ENCODE data around the gene CABYR.
"Not testable (repeated sequence)": the region's sequence is repeated elsewhere in the genome, so short reads cannot be mapped to it uniquely, and the experiment has no call there.

Gene CABYR

GRCh38 chr18:24128700-24129099, 10.2 kb upstream of the CABYR start:
- no peak for DNase-seq (ENCODE audit: low spot score)

- DNase-seq (ENCODE audit: low spot score): no peak
Measured at GRCh38 chr18:24130494-24130893, 8.4 kb upstream of the CABYR start.

DNA sequence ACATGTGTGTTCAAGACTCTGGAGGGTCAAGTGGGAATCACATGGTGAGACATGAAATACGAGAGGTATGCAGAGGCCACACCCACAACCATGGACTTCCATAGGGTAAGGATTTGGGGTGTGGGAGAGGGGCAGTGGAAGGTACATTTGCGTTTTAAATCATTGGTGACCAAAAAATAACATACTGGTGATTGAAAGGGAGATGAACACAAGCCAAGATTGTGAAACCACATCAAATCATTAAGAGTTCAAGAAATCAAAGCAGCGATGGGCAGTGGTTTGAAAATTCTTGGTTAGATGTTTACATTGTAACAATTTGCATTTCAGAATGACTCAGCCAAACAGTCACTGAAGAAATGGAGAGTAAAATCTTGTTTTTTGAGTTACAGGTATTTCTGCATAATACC, 1.9 kb upstream of the CABYR start:
- peak; percentile 25 for DNase-seq (ENCODE audit: low spot score)

DNA sequence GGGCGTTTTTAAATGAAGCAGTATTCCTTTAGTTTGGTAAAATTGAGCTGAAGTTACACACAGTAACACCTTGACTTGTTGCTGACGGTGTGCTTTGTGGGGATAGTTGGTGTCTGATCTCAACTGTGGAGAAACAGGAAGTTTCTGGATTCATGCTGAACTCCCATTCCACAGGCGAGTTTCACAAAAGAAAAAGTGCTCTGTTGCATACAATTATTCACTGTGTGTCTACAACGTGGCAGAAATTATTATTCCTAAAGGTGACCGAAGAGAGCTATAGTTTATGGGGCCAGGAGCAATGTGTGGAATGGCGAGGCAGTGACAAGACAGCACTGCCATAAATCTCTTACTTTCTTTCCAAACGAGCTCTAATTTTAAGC, 463 bp upstream of the CABYR start:
- DNase-seq (ENCODE audit: low spot score): no peak

GRCh38 chr18:24140697-24141096, 1.8 kb downstream of the CABYR start:
- DNase-seq (ENCODE audit: low spot score): no peak

DNA sequence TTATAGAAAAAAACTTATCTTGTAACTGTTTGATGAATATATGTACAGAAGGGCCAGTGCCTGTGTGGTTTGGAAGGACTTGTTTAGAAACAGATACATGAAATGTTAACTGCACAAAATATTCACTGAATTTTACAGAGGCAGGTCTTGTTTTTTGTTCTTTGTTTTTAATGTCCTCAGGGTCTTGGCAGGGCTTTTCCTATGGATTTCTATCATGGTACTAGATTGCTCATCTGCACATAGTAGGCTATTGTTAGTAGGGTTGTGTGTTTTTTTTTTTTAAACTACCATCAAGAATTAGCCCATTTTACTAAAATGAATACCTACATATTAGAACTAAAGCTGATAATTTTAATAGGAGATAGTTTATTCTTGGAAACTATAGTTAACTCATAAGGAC, 3.5 kb downstream of the CABYR start:
- DNase-seq (ENCODE audit: low spot score): no peak

DNA sequence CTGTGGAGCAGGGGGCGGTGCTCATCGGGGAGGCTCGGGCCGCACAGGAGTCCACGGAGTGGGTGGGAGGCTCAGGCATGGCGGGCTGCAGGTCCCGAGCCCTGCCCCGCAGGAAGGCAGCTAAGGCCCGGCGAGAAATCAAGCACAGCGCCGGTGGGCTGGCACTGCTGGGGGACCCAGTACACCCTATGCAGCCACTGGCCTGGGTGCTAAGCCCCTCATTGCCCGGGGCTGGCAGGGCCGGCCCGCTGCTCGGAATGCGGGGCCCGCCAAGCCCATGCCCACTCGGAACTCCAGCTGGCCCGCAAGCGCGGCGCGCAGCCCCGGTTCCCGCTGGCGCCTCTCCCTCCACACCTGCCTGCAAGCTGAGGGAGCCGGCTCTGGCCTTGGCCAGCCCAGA, 10.7 kb downstream of the CABYR start:
- DNase-seq (ENCODE audit: low spot score): not testable (repeated sequence)

- DNase-seq (ENCODE audit: low spot score): no peak
Measured at GRCh38 chr18:24153397-24153796, 14.5 kb downstream of the CABYR start.

- DNase-seq (ENCODE audit: low spot score): no peak
Measured at GRCh38 chr18:24157855-24158254, 19.0 kb downstream of the CABYR start.

GRCh38 chr18:24160086-24160485, 21.2 kb downstream of the CABYR start:
- no peak for DNase-seq (ENCODE audit: low spot score)

- no peak for DNase-seq (ENCODE audit: low spot score)
Measured at GRCh38 chr18:24161304-24161703, 22.4 kb downstream of the CABYR start.

DNA sequence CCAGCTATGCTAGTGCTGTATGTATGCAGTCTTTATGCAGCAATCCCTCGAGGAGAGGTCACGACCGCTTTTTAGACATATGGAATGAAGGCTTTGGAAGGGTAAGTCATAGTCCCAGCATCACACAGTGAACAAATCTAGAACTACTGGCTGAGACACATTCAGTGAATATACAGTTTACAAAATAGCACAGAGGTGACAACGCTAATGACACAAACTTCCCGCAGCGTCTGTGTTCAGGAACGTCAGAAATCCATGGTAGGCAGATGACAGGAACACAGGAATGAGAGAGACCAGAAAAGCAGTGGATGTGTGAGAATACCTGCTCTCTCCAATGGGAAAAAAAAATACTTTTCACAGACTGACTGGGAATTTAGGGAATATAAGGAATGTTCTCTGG, 29.6 kb downstream of the CABYR start:
- DNase-seq (ENCODE audit: low spot score): no peak

DNA sequence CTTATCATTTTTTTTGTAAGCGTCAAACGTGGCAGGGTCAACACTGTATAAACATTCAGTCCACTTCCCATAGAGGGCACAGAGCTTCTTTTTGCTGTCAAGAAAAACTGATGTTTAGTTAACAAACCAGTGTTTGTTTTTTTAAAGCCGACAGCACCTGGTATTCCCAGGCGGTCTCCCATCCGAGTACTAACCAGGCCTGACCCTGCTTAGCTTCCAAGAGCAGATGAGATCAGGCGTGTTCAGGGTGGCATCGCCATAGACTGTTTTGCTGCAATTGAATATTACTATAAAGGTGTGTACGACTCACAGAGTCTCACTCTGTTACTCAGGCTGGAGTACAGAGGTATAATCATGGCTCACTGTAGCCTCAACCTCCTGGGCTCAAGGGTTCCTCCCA, 31.5 kb downstream of the CABYR start:
- DNase-seq (ENCODE audit: low spot score): no peak

- DNase-seq (ENCODE audit: low spot score): no peak
Measured at GRCh38 chr18:24173997-24174396, 35.1 kb downstream of the CABYR start.

DNA sequence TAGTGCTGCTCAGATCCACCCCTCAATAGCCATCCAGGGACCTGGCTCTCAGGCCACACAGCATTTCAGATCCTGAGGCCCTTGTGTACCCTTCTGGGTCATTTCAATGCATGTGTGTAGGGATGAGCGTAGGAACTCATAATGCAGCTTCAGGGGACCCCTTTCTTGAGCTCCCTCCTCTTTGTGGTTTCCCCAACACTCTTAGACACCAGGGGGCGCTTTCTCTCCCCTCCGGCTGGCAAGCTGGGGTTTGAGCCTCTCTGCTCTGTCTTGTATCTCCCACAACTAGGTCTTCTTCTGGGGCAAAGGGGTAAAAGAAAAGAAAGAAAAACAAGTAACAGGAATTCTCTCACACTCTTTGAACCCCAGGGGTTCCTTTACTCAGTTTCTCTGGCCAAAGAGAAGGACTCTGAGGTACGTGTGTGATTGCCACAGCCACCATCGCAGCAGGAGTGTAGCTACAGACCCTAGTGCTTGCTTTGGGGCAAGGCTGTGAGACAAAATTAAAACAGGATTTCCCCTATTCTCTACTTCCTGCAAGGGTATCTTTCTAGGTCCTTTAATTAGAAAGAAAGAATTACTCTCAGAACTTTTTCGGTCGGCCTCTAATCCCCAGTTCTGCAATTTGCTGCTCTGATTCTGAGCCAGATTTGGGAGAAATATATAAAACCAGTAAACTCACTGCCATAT, 38.0 kb downstream of the CABYR start:
- DNase-seq (ENCODE audit: low spot score): peak; percentile 19

GRCh38 chr18:24177499-24178133, 38.8 kb downstream of the CABYR start:
- DNase-seq (ENCODE audit: low spot score): no peak

DNA sequence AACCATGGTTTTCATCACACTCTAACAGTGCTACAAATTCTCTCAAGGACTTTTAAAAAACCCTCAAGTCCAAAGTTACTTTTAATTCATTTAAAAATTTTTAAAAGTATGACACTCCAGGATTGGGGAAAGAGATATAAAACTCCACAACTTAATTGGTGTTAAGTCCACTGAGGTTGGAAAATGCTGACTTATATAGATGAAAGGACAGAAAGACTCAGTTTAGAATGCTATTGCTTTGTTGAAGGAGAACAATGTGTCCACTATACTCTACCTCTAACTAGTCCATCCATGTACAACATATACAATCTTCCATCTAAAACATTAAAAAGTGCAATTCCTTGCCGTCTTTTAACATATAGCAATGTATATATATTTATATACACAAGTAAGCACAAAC, 41.2 kb downstream of the CABYR start:
- no peak for DNase-seq (ENCODE audit: low spot score)

- DNase-seq (ENCODE audit: low spot score): no peak
Measured at GRCh38 chr18:24181806-24182205, 42.9 kb downstream of the CABYR start.

- DNase-seq (ENCODE audit: low spot score): no peak
Measured at GRCh38 chr18:24185805-24186204, 46.9 kb downstream of the CABYR start.

DNA sequence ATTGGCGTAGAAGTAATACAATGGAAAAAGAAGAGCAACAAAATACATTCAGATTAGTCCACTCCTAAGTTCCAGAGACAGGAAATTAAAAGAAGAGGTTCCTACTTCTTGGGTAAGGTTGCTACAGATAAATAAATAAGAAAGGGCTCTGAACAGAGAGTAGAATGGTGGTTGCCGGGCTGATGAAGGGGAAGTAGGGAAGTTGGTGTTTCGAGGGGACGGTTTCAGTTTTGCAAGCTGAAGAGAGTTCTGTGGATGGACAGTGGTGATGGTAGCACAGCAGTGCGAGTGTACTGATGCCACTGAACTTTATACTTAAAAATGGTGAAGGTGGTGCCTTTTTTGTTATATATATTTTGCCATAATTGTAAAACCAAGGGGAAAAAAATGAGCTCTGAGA, 48.2 kb downstream of the CABYR start:
- DNase-seq (ENCODE audit: low spot score): no peak

DNA sequence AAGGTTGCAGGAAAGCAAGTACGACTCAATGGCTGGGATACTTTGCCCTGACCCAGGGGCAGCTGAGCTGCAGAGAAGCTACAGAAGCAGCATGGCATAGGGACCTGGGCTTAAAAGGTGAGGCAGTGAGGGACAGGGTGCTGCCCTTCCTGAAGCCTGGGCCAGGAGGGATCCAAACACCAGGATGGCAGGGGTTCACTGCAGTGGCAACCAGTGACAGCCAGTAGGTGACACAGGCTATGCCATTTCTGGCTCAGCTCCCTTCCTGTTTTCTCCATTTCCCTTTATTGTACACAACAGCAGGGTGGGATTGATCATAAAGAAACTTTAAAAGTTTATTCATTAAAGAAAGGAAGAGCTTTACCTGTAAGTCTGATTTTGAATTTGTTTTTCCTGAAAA, 48.8 kb downstream of the CABYR start:
- no peak for DNase-seq (ENCODE audit: low spot score)

GRCh38 chr18:24188120-24188519, 49.3 kb downstream of the CABYR start:
- DNase-seq (ENCODE audit: low spot score): no peak

GRCh38 chr18:24189007-24189528, 50.2 kb downstream of the CABYR start:
- DNase-seq (ENCODE audit: low spot score): no peak

All from CD4-positive, alpha-beta T cell treated with Interleukin-15 for 4 hours (primary cell).